IMR-90 (cell line): Measurements from ENCODE around the gene EIF4H. TPM values are rescaled to one million over a fixed set of nuclear protein-coding genes. Genes with fewer than 3 reads are reported as not detected.

ENCODE experiments used
- ATAC-seq: fragments of 200-7000 bp; cut with Tn5 transposase; 2 replicates; pipeline ENCODE4 v1.9.1; 2020; ENCODE audit warnings: low read depth, mild to moderate bottlenecking, moderate library complexity
- BruUV-seq: library from RNA; stranded (reverse); fragments of 400-500 nt; replicated peaks from 2 replicates; lab custom pipeline; 2021; lab: Mats Ljungman, UMichigan
- CTCF ChIA-PET: fragments of 300-600 bp; formaldehyde crosslinking; extraction: SDS; loops from one replicate; lab custom pipeline; 2021; ENCODE audit warnings: antibody characterized with exemption; lab: Yijun Ruan, JAX
- POLR2A ChIA-PET: fragments of 300-600 bp; sonication (Branson Sonifier 250); formaldehyde crosslinking; loops from one replicate; lab custom pipeline; 2022; ENCODE audit warnings: antibody characterized with exemption; ENCODE audit not compliant: unreplicated experiment; lab: Charles Lee
- DNase-seq: peaks from one replicate; pipeline ENCODE4 v3.0.0; 2013
- H2AFZ ChIP-seq: replicated peaks from 2 replicates; pipeline ENCODE3; 2013; ENCODE audit warnings: low read length, mild to moderate bottlenecking; ENCODE audit not compliant: poor library complexity
- H2AK5ac ChIP-seq: 2 replicates; pipeline ENCODE4 v1.6.1; 2013; ENCODE audit warnings: low read depth, low read length, inconsistent platforms
- H2AK9ac ChIP-seq: replicated peaks from 2 replicates; pipeline ENCODE3; 2013; ENCODE audit warnings: mild to moderate bottlenecking, low read depth, low read length, moderate library complexity; ENCODE audit not compliant: poor library complexity
- H2BK120ac ChIP-seq: 2 replicates; pipeline ENCODE4 v1.6.1; 2013; ENCODE audit warnings: low read depth, low read length, inconsistent platforms
- H2BK15ac ChIP-seq: 3 replicates; pipeline ENCODE4 v1.6.1; 2013; ENCODE audit warnings: low read depth, low read length, inconsistent platforms
- H2BK20ac ChIP-seq: 2 replicates; pipeline ENCODE4 v1.6.1; 2013; ENCODE audit warnings: low read depth, mild to moderate bottlenecking, inconsistent platforms, low read length, moderate library complexity
- H2BK5ac ChIP-seq: 2 replicates; pipeline ENCODE4 v1.6.1; 2013; ENCODE audit warnings: mild to moderate bottlenecking, low read depth, low read length, inconsistent platforms; ENCODE audit not compliant: poor library complexity, severe bottlenecking
- H3K14ac ChIP-seq: replicated peaks from 2 replicates; pipeline ENCODE4 v1.6.1; 2013; ENCODE audit warnings: low read depth, low read length, inconsistent platforms
- H3K18ac ChIP-seq: 2 replicates; pipeline ENCODE4 v1.6.1; 2013; ENCODE audit warnings: low read depth, low read length, control low read depth
- H3K23ac ChIP-seq: 2 replicates; pipeline ENCODE4 v1.6.1; 2013; ENCODE audit warnings: low read depth, low read length, inconsistent platforms
- H3K27ac ChIP-seq: 2 replicates; pipeline ENCODE4 v1.5.1; 2013; ENCODE audit warnings: mild to moderate bottlenecking, control low read depth, low read length; ENCODE audit not compliant: insufficient read depth
- H3K27me3 ChIP-seq: 2 replicates; pipeline ENCODE4 v1.6.1; 2013; ENCODE audit warnings: low read length; ENCODE audit not compliant: control insufficient read depth, insufficient read depth
- H3K36me3 ChIP-seq: 2 replicates; pipeline ENCODE4 v1.6.1; 2013; ENCODE audit warnings: low read length, mixed read lengths; ENCODE audit not compliant: control insufficient read depth, insufficient read depth
- H3K4ac ChIP-seq: 2 replicates; pipeline ENCODE4 v1.6.1; 2013; ENCODE audit warnings: low read depth, low read length, inconsistent platforms
- H3K4me1 ChIP-seq: 2 replicates; pipeline ENCODE4 v1.6.1; 2013; ENCODE audit warnings: low read length, mixed read lengths; ENCODE audit not compliant: control insufficient read depth, insufficient read depth
- H3K4me2 ChIP-seq: 2 replicates; pipeline ENCODE4 v1.6.1; 2013; ENCODE audit warnings: low read depth, mild to moderate bottlenecking, control low read depth, low read length, moderate library complexity
- H3K4me3 ChIP-seq: 2 replicates; pipeline ENCODE4 v1.5.1; 2013; ENCODE audit warnings: low read depth, mild to moderate bottlenecking, control low read depth, low read length, moderate library complexity; ENCODE audit not compliant: insufficient read depth
- H3K56ac ChIP-seq: 2 replicates; pipeline ENCODE4 v1.6.1; 2013; ENCODE audit warnings: low read length, inconsistent platforms; ENCODE audit not compliant: insufficient read depth; ENCODE audit errors: extremely low read depth
- H3K79me1 ChIP-seq, 2 experiments: 2 replicates each; pipeline ENCODE4 v1.6.1; 2013; ENCODE audit warnings: low read length in 2 of 2, inconsistent platforms in 1 of 2, low read depth in 1 of 2
- H3K9ac ChIP-seq: 2 replicates; pipeline ENCODE4 v1.6.1; 2013; ENCODE audit warnings: low read depth, low read length, control low read depth
- H3K9me1 ChIP-seq: 2 replicates; pipeline ENCODE4 v1.6.1; 2013; ENCODE audit warnings: low read length, inconsistent platforms; ENCODE audit not compliant: insufficient read depth
- H3K9me3 ChIP-seq: 2 replicates; pipeline ENCODE4 v1.6.1; 2013; ENCODE audit warnings: low read length; ENCODE audit not compliant: control insufficient read depth, insufficient read depth
- H4K20me1 ChIP-seq: 2 replicates; pipeline ENCODE4 v1.6.1; 2013; ENCODE audit warnings: low read length, inconsistent platforms; ENCODE audit not compliant: insufficient read depth
- H4K5ac ChIP-seq: 2 replicates; pipeline ENCODE4 v1.6.1; 2013; ENCODE audit warnings: mild to moderate bottlenecking, low read depth, low read length, control low read depth
- H4K8ac ChIP-seq, 2 experiments: 2 replicates each; pipeline ENCODE4 v1.6.1; 2013; ENCODE audit warnings: low read depth in 2 of 2, low read length in 2 of 2, control low read depth in 1 of 2, inconsistent platforms in 1 of 2
- H4K91ac ChIP-seq: 2 replicates; pipeline ENCODE4 v1.6.1; 2013; ENCODE audit warnings: low read depth, low read length, inconsistent platforms; ENCODE audit not compliant: insufficient read depth
- CEBPB ChIP-seq: IDR thresholded peaks from 2 replicates; pipeline ENCODE4 v1.6.1; 2012; ENCODE audit warnings: low read depth, low read length, improper control_type of control experiment
- MAFK ChIP-seq: IDR thresholded peaks from 2 replicates; pipeline ENCODE4 v1.6.1; 2012; ENCODE audit warnings: low read depth, low read length, improper control_type of control experiment
- MAZ ChIP-seq: IDR thresholded peaks from 2 replicates; pipeline ENCODE4 v1.6.1; 2012; ENCODE audit warnings: low read depth, mild to moderate bottlenecking, low read length, improper control_type of control experiment, moderate library complexity, borderline replicate concordance
- WGBS, 2 experiments: methylation state at CpG; one replicate each; pipeline versions ENCODE4 v1.1.5 to v1.1.7; 2013; ENCODE audit warnings: missing lambda C conversion rate in 2 of 2; ENCODE audit not compliant: insufficient read length in 1 of 2; ENCODE audit errors: extremely low coverage in 2 of 2; 5-methylcytosine and 5-hydroxymethylcytosine counted together
- dilution Hi-C: fragments of 300-500 bp; cut with HindIII; formaldehyde crosslinking; loops from one replicate; pipeline ENCODE4 v1.14.3; 2018; ENCODE audit warnings: low sequenced_read_pairs; ENCODE audit not compliant: unreplicated experiment
- in situ Hi-C: fragments of 300-500 bp; cut with MboI; formaldehyde crosslinking; loops from 3 replicates; pipeline ENCODE4 v1.14.3; 2019; ENCODE audit warnings: low sequenced_read_pairs, inconsistent platforms, mixed read lengths
- intact Hi-C: fragments of 100-400 bp; cut with micrococcal nuclease; formaldehyde crosslinking; loops from 2 replicates; pipeline ENCODE4 v1.10.0; 2022
- polyA plus RNA-seq, 3 experiments: library from polyadenylated mRNA; depleted of rRNA; stranded (reverse); fragments of >200 nt; gene quantifications; 2 replicates each; pipeline ENCODE4 v1.2.3, GENCODE V29; 2012; ENCODE audit warnings: low replicate concordance in 1 of 3
- total RNA-seq: library from RNA; depleted of rRNA; stranded (reverse); fragments of >200 nt; gene quantifications from 2 replicates; pipeline ENCODE4 v1.2.3, GENCODE V29; 2012

Gene EIF4H
- total and polyA plus RNA-seq, 2 of the 4 experiments (the other 2 are of a cell fraction) = 241 to 321 TPM

DNA sequence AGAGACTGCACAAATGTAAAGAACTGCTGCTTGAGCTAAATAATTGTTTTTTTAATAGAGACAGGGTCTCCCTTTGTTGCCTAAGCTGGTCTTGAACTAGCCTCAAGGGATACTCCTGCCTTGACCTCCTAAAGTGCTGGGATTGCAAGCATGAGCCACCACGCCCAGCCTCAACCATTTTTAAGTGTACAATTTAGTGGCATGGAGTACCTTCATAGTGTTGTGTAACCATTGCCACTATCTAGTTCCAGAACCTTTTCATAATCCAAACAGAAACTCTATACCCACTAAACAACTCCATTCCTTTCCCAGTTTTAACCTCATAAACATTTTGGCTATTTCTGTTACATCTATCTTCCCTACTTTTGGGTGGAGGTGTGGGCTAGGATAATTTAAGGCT lies 6.7 kb downstream of the EIF4H start:
- H2AK9ac ChIP-seq = no peak overlapping the region
- no peak overlapping the region for H3K4ac ChIP-seq
- H3K4me3 ChIP-seq = no peak overlapping the region
- DNase-seq (peak; percentile 36), ATAC-seq (peak; percentile 47)
- no peak overlapping the region for H4K91ac ChIP-seq
- in situ Hi-C loops (no loop called here), intact Hi-C loops (loop anchor here (5.0 kb wide), 1 partner anchor 114 kb away; no protein-coding TSS in a partner anchor), dilution Hi-C loops (no loop called here)
- H2AK5ac ChIP-seq = no peak overlapping the region
- H3K9ac ChIP-seq = no peak overlapping the region
- ChIA-PET CTCF (no interaction called here), POLR2A (no interaction called here)
- H4K20me1 ChIP-seq = peaks cover 98% of the 10 kb centered on the region
- no peak overlapping the region for H4K8ac ChIP-seq
- no TSS peak for BruUV-seq
- no peak overlapping the region for H2BK120ac ChIP-seq
- H3K9me3 ChIP-seq = no peaks in the 10 kb centered on the region
- peaks cover 24% of the 10 kb centered on the region for H3K4me1 ChIP-seq
- peak overlapping the region; percentile 58; the same call in 1 of the 2 replicates for H3K27ac ChIP-seq
- no peak overlapping the region for H4K5ac ChIP-seq
- no peak overlapping the region for H3K23ac ChIP-seq
- WGBS, 2 experiments = no CpG with 5 or more reads among the region's 1 CpG
- no peaks in the 10 kb centered on the region for H3K27me3 ChIP-seq
- H2BK5ac ChIP-seq = no peak overlapping the region
- H3K14ac ChIP-seq = no peak overlapping the region
- peaks cover 16% of the 10 kb centered on the region for H3K36me3 ChIP-seq
- H3K18ac ChIP-seq = no peak overlapping the region
- no peak overlapping the region for H2BK15ac ChIP-seq
- H2AFZ ChIP-seq = no peak overlapping the region
- peaks cover 33% of the 10 kb centered on the region for H3K9me1 ChIP-seq
- H2BK20ac ChIP-seq = no peak overlapping the region
- peak overlapping the region; percentile 14; the same call in 1 of the 2 replicates for H3K4me2 ChIP-seq
- H3K79me1 ChIP-seq = peaks cover 0 to 42% of the 10 kb centered on the region in 2 experiments; a peak in 3 of 4 replicates
- no peak overlapping the region for H3K56ac ChIP-seq
- TF ChIP-seq CEBPB = peak; percentile 62
- no peak for TF ChIP-seq MAZ
- no peak for TF ChIP-seq MAFK
